Measurements from ENCODE around the gene SPEF1. TPM values are rescaled to one million over a fixed set of nuclear protein-coding genes. Genes with fewer than 3 reads are reported as not detected.

Gene SPEF1
- total and polyA plus RNA-seq, 2 of the 13 experiments (the other 11 are each of a cell fraction or from before 2014, with no cell fraction given) = 0.11 to 0.27 TPM

DNA sequence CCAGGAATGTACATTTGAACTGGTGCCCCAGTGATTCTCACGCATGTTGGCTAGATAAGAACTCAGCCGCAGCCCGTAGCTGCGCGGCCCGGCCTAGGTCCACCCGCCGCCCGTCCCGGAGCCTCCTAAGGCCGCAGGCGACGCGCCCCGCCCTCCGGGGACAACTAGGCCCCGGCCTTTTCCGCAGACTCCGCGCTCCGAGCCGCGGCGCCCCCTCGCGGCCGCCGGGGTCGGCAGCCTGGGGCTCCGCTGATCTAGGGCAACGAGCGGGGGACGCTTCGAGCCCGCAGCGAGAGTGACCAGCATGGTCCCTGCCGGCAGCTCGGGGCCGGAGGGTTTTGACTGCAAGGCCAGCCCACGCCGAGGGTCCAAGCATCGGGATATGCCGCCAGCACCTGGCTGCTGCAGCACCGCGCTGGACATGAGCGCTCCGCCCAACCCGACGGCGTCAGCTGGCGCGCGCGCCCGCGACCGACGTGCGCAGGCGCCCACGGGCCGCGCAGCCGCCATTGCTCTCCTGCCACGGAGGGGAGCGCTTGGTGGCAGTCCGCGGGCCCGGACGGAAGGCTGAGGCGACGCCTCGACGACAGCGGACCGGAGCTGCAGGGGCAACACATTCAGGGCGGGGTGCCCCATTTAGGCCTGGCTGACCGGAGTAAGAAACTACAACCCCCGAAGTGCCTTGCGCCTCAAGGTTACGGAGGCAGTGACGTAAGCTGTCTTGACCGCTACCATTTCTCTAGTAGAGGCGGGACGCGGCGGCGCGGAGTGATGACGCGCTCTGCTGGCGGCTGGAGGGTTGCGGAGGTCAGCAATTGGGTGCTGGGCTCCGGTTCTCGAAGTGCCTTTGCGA is 39.0 kb upstream of the SPEF1 start, which contains the start of gene AP5S1 (continued):
- TF ChIP-seq, protein P1, sequence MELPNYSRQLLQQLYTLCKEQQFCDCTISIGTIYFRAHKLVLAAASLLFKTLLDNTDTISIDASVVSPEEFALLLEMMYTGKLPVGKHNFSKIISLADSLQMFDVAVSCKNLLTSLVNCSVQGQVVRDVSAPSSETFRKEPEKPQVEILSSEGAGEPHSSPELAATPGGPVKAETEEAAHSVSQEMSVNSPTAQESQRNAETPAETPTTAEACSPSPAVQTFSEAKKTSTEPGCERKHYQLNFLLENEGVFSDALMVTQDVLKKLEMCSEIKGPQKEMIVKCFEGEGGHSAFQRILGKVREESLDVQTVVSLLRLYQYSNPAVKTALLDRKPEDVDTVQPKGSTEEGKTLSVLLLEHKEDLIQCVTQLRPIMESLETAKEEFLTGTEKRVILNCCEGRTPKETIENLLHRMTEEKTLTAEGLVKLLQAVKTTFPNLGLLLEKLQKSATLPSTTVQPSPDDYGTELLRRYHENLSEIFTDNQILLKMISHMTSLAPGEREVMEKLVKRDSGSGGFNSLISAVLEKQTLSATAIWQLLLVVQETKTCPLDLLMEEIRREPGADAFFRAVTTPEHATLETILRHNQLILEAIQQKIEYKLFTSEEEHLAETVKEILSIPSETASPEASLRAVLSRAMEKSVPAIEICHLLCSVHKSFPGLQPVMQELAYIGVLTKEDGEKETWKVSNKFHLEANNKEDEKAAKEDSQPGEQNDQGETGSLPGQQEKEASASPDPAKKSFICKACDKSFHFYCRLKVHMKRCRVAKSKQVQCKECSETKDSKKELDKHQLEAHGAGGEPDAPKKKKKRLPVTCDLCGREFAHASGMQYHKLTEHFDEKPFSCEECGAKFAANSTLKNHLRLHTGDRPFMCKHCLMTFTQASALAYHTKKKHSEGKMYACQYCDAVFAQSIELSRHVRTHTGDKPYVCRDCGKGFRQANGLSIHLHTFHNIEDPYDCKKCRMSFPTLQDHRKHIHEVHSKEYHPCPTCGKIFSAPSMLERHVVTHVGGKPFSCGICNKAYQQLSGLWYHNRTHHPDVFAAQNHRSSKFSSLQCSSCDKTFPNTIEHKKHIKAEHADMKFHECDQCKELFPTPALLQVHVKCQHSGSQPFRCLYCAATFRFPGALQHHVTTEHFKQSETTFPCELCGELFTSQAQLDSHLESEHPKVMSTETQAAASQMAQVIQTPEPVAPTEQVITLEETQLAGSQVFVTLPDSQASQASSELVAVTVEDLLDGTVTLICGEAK (IDR thresholded peaks at IDR 0.05) = no peak
- TF ChIP-seq, protein P1 (CRISPR knock-in tag; IDR thresholded peaks at IDR 0.05) = peak; percentile 92
- TF ChIP-seq, protein P2, sequence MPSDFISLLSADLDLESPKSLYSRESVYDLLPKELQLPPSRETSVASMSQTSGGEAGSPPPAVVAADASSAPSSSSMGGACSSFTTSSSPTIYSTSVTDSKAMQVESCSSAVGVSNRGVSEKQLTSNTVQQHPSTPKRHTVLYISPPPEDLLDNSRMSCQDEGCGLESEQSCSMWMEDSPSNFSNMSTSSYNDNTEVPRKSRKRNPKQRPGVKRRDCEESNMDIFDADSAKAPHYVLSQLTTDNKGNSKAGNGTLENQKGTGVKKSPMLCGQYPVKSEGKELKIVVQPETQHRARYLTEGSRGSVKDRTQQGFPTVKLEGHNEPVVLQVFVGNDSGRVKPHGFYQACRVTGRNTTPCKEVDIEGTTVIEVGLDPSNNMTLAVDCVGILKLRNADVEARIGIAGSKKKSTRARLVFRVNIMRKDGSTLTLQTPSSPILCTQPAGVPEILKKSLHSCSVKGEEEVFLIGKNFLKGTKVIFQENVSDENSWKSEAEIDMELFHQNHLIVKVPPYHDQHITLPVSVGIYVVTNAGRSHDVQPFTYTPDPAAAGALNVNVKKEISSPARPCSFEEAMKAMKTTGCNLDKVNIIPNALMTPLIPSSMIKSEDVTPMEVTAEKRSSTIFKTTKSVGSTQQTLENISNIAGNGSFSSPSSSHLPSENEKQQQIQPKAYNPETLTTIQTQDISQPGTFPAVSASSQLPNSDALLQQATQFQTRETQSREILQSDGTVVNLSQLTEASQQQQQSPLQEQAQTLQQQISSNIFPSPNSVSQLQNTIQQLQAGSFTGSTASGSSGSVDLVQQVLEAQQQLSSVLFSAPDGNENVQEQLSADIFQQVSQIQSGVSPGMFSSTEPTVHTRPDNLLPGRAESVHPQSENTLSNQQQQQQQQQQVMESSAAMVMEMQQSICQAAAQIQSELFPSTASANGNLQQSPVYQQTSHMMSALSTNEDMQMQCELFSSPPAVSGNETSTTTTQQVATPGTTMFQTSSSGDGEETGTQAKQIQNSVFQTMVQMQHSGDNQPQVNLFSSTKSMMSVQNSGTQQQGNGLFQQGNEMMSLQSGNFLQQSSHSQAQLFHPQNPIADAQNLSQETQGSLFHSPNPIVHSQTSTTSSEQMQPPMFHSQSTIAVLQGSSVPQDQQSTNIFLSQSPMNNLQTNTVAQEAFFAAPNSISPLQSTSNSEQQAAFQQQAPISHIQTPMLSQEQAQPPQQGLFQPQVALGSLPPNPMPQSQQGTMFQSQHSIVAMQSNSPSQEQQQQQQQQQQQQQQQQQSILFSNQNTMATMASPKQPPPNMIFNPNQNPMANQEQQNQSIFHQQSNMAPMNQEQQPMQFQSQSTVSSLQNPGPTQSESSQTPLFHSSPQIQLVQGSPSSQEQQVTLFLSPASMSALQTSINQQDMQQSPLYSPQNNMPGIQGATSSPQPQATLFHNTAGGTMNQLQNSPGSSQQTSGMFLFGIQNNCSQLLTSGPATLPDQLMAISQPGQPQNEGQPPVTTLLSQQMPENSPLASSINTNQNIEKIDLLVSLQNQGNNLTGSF (CRISPR knock-in tag; IDR thresholded peaks at IDR 0.05) = peak; percentile 95
- TF ChIP-seq ZEB1 (IDR thresholded peaks at IDR 0.05; ENCODE audit: insufficient replicate concordance, low read depth) (no peak), NR2C2 (CRISPR knock-in tag; IDR thresholded peaks at IDR 0.05; ENCODE audit: borderline replicate concordance) (peak; percentile 97), ZNF543 (CRISPR knock-in tag; IDR thresholded peaks at IDR 0.05) (peak; percentile 98), NFRKB (IDR thresholded peaks at IDR 0.05) (peak; percentile 42; the same call in 1 of the 2 replicates), ZBTB21 (CRISPR knock-in tag; IDR thresholded peaks at IDR 0.05) (peak; percentile 93), BHLHE40 (IDR thresholded peaks at IDR 0.05; ENCODE audit: low read length) (peak; percentile 53; the same call in 1 of the 2 replicates), KAT8 (CRISPR knock-in tag; IDR thresholded peaks at IDR 0.05) (peak; percentile 95), ZSCAN21 (CRISPR knock-in tag; IDR thresholded peaks at IDR 0.05; ENCODE audit: borderline replicate concordance) (peak; percentile 95; the same call in 1 of the 2 replicates)
- TF ChIP-seq, protein P3, sequence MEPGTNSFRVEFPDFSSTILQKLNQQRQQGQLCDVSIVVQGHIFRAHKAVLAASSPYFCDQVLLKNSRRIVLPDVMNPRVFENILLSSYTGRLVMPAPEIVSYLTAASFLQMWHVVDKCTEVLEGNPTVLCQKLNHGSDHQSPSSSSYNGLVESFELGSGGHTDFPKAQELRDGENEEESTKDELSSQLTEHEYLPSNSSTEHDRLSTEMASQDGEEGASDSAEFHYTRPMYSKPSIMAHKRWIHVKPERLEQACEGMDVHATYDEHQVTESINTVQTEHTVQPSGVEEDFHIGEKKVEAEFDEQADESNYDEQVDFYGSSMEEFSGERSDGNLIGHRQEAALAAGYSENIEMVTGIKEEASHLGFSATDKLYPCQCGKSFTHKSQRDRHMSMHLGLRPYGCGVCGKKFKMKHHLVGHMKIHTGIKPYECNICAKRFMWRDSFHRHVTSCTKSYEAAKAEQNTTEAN (CRISPR knock-in tag; conservative IDR thresholded peaks at IDR 0.05) = peak; percentile 94
